NCI-H187 (cell line): ENCODE data around the gene PSMD1.
A peak's percentile ranks its signal among the peaks of the same experiment; 100 is the strongest.
"Not testable (repeated sequence)": the region's sequence is repeated elsewhere in the genome, so short reads cannot be mapped to it uniquely, and the experiment has no call there.

Experiments
- DNase-seq, 2 experiments: peaks; one replicate each; lab custom pipeline; 2025; lab: John Stamatoyannopoulos, UW

The PSMD1 gene

DNA sequence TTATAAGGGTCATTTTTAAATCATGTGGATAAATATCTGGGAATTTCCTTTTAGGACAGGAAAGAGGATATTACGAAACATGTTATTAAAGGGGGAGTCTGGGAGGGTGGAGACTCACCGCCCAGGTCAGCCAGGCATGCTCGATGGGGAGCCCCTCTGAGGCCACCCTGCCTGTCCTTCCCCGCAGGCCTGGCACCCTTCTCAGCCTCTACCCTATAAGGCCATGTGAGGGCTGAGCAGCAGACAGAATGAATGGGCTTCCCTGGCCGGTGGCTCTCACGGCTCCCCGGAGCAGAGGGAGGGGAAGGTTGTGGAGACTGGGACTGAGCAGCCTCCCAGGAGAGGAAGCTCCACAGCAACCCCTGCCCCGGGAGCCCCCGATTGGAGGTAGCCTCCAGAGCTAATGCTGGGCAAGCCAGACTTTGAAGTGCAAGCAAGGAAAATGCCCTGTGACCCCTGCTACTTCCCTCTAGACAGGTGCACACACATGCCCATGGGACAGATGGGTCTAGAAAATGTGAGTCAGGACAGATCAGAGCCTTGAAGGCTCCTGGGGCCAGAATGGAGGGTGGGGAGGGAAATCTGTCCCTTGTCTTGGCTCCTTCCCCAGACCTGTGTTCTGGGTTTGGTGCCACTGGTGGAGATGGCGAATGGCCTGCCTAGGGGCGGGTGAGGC lies 128.5 kb downstream of the PSMD1 start:
- DNase-seq = no peak

DNA sequence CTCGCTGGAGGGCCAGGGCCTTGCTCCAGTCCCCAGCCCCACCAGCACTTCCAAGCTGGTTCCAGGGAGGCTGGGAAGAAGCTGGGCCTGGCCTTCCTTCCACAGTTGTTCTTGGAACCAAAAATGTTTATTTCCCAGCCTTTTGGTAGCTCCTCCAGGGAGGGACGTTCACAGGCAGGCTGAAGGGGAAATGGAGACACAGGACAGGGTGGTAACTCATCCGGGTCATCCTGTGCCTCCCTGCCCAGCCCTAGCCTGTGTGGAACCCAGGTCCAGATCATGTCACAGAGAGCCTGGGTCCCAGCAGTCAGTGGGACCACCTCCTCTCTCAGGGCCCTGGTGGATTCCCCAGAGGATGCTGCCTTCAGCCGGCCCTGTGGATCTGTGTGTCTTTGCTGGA lies 129.2 kb downstream of the PSMD1 start:
- DNase-seq = no peak

- no peak for DNase-seq
Observed at GRCh38 chr2:231186325-231186724, 129.7 kb downstream of the PSMD1 start.

- no peak for DNase-seq
Observed at GRCh38 chr2:231187736-231188505, 131.3 kb downstream of the PSMD1 start.

- DNase-seq = no peak
Observed at GRCh38 chr2:231188506-231189170, 132.0 kb downstream of the PSMD1 start.

DNA sequence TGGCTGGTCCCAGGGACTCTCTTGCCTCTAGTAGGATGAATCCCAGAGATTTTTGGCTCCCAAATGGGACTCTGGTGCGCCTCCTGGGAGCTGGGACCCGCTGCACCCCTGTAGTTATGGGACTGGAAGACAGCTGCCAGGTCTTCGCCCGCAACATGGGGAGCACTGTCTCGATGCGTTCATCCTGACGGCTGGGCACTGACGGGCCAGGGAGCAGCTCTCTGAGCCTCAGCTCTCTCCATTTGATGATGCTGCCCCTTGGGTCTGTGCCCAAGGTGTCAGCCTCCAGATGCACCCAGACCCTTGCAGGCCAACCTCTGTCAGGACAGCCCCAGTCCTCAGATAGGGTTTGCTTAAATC lies 132.5 kb downstream of the PSMD1 start:
- DNase-seq = no peak

GRCh38 chr2:231189571-231190495 lies 133.2 kb downstream of the PSMD1 start:
- DNase-seq = no peak

- DNase-seq = no peak
Observed at GRCh38 chr2:231190531-231191197, 134.0 kb downstream of the PSMD1 start.

DNA sequence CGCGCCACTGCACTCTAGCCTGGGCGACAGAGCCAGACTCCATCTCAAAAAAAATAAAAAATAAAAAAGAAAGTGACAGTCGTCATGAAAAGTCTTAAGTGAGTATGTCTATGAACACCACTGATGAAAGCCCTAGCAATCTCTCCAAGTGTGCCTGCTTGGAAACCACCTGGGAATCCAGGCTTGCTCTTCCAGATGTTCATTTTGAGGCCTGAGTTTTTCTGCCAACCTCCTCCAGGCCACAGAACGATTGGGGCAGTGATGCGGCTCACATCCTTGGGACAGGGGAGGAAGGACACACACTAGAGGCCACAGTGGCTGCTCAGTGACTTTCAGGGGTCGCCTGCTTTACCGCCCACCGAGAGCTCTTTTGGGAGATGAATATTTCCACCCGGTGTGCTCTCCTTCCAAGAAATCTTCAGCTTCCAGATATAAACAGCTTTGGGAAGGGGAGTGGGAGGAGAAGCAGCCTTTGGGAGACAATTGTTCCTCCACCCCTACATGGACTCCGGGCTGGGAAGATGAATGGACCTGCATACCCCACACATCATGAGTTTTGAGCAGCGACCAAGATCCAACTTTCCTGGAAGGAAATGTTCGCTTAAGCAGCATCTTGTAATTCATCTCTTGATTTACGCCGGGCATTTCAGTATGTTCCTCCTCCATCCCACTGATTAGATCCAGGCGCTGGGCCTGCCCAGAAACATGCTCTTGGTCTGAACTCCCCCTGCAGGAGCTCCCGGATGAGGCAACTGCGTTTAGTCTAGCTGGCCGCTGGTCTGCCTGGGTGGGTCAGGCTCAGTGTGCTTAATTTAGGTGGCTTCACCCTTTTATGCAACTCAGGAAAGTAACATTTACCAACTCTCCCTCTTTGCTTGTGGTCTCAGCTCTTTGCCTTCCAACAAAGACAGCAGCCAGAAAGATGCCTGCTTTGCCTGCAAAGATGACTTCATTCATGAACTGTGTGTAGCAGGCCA lies 135.5 kb downstream of the PSMD1 start:
- DNase-seq = no peak

- no peak for DNase-seq
Observed at GRCh38 chr2:231193216-231193615, 136.5 kb downstream of the PSMD1 start.

GRCh38 chr2:231196592-231196991 lies 139.9 kb downstream of the PSMD1 start:
- DNase-seq = no peak

GRCh38 chr2:231197196-231197595 lies 140.5 kb downstream of the PSMD1 start:
- not testable (repeated sequence) for DNase-seq

- DNase-seq = no peak
Observed at GRCh38 chr2:231197706-231198290, 141.1 kb downstream of the PSMD1 start.

GRCh38 chr2:231198291-231199173 lies 141.9 kb downstream of the PSMD1 start, which contains the start of gene ARMC9:
Gene ARMC9 (plus strand): TSS chr2:231198631. CDS start chr2:231206239, 7,608 bp downstream.
- peak; percentile 15 to 39 for DNase-seq

- DNase-seq = no peak
Observed at GRCh38 chr2:231199219-231199618, 142.6 kb downstream of the PSMD1 start.

GRCh38 chr2:231200805-231201474 lies 144.3 kb downstream of the PSMD1 start:
- DNase-seq = no peak

GRCh38 chr2:231201475-231201814 lies 144.8 kb downstream of the PSMD1 start:
- DNase-seq = no peak

GRCh38 chr2:231203087-231203486 lies 146.4 kb downstream of the PSMD1 start:
- DNase-seq = no peak
